Left lung (tissue), 10 donors: ENCODE results near the gene TOP1. TPM values are rescaled to one million over a fixed set of nuclear protein-coding genes. Genes with fewer than 3 reads are reported as not detected.
A peak's percentile ranks its signal among the peaks of the same experiment; 100 is the strongest.

Experiments used
- ATAC-seq: fragments of 200-7000 bp; cut with Tn5 transposase; one replicate; pipeline ENCODE4 v1.9.1; 2020; ENCODE audit warnings: moderate library complexity
- DNase-seq, 4 donors: peaks; one replicate each; pipeline ENCODE4 v3.0.0-alpha.2; 2013 to 2020
- H3K27ac ChIP-seq, 2 donors: fragments of 200-600 bp; sonication (generic) in 1 of 2; one replicate each; pipeline versions ENCODE4 v1.5.0 to v1.8.0; 2020 to 2021
- H3K27me3 ChIP-seq, 2 donors: fragments of 200-600 bp; sonication (generic) in 1 of 2; one replicate each; pipeline versions ENCODE4 v1.5.0 to v1.8.0; 2020 to 2021
- H3K36me3 ChIP-seq, 2 donors: fragments of 200-600 bp; sonication (generic) in 1 of 2; one replicate each; pipeline versions ENCODE4 v1.5.0 to v1.8.0; 2020 to 2021
- H3K4me1 ChIP-seq, 2 donors: fragments of 200-600 bp; one replicate each; pipeline ENCODE4 v1.8.0; 2021
- H3K4me3 ChIP-seq, 2 donors: fragments of 200-600 bp; sonication (generic) in 1 of 2; one replicate each; pipeline versions ENCODE4 v1.5.0 to v1.8.0; 2020 to 2021; ENCODE audit warnings: mild to moderate bottlenecking in 1 of 2
- H3K9me3 ChIP-seq, 2 donors: fragments of 200-600 bp; sonication (generic) in 1 of 2; one replicate each; pipeline versions ENCODE4 v1.5.0 to v1.8.0; 2020 to 2021
- intact Hi-C, 2 donors: fragments of 100-400 bp; cut with DNase I; formaldehyde crosslinking; loops; one replicate each; pipeline versions ENCODE4 v1.11.2 to v1.14.2; 2022
- polyA plus RNA-seq, 6 donors: library from polyadenylated mRNA; unstranded; fragments of 120-200 nt; gene quantifications; one replicate each; pipeline ENCODE4 v1.2.1, GENCODE V29; 2013; ENCODE audit not compliant: insufficient read length in 6 of 6
- total RNA-seq, 2 donors: library from RNA; stranded (reverse); fragmentation: NEBNext Ultra II Directional; extraction: Animal tissue kit (Norgen Biotek cat#: 25700); gene quantifications; one replicate each; pipeline ENCODE4 v1.2.1, GENCODE V29; 2021
- TF ChIP-seq, protein P1 (sequence below), 2 donors: fragments of 200-600 bp; sonication (generic) in 1 of 2; IDR thresholded peaks; one replicate each; pipeline versions ENCODE4 v1.5.0 to v1.8.0; 2021; ENCODE audit warnings: antibody characterized with exemption in 2 of 2
- donor health status: DM: no; HTN: yes; CAD: no.
- donor health status: DM: no; HTN: no; CAD: no.

Gene TOP1
- total and polyA plus RNA-seq, 8 donors, result 68.0 to 99.3 (median 95.5) TPM

DNA sequence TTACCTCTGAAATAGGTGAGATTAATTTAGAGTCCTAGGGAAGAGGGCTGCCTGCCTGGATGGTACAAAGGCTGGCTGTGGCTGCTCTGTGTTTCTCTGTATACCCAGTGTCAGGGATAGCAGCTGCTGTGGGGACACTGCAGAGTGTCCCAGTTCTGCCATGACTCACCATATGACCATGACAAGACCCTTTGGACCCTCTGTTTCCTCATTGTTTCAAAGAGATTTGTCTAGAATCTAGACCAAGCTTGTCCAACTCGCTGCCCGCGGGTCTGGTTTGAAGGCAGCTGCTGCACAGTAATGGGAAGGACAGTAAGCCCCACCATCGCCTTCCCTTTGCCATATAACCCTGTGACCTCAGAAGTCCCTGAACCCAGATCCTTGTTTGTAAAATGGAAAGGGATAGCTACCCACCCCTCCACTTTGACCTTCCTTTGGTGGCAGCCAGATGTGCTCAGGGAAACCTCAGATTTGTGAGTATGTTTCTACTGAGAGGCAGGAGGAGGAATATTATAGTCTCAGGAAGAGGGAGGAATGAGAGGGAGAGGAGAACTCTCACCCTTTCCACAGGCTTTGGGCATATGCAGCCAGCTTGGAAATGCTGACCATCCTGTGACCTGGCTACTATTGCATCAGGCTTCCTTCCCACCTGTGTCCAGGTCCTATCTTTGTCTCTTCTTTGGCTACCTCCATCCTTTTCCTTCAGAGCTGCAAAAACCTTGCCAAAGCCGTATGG is 122.7 kb downstream of the TOP1 start:
- Histone ChIP-seq H3K4me3 (no peak overlapping the region), H3K36me3 (no peaks in the 10 kb centered on the region), H3K9me3 (no peaks in the 10 kb centered on the region), H3K27me3 (no peaks in the 10 kb centered on the region), H3K27ac (peak overlapping the region in 1 of 2 donors; percentile 60), H3K4me1 (peaks cover 19 to 74% of the 10 kb centered on the region in 2 donors)
- intact Hi-C loops, result no loop called here
- TF ChIP-seq, protein P1, sequence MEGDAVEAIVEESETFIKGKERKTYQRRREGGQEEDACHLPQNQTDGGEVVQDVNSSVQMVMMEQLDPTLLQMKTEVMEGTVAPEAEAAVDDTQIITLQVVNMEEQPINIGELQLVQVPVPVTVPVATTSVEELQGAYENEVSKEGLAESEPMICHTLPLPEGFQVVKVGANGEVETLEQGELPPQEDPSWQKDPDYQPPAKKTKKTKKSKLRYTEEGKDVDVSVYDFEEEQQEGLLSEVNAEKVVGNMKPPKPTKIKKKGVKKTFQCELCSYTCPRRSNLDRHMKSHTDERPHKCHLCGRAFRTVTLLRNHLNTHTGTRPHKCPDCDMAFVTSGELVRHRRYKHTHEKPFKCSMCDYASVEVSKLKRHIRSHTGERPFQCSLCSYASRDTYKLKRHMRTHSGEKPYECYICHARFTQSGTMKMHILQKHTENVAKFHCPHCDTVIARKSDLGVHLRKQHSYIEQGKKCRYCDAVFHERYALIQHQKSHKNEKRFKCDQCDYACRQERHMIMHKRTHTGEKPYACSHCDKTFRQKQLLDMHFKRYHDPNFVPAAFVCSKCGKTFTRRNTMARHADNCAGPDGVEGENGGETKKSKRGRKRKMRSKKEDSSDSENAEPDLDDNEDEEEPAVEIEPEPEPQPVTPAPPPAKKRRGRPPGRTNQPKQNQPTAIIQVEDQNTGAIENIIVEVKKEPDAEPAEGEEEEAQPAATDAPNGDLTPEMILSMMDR (IDR thresholded peaks at IDR 0.05), result no peak
- ATAC-seq (no peak), DNase-seq (no peak)

DNA sequence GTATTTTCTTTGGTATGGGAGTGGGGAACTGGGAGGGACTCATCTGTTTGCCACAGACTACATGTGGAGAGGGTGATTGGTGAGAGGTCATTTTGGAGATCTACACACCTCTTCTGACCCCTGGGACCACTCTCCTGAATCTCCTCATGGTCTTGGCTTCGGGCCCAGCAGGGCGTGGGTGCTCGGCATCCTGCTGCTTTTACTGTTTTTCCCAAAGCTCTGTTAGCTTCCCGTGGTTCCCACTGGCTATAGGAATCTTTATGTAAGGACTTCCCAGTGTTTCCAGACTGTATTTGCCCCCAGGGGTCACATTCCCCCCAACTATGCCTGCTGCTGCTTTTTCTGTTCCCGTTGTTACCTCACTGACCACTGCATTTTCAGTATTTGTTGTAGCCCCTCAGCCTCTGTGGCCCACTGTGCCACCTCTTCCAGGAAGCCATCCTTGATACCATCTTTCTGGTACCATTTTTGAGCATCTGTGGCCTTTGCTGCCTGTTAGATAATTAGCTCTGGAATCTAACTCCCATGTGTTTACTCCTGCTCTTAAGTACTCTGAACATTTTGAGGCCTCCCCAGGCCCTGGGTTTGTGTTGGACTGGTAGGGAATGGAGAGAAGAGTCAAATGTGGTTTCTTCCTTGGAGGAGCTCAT is 123.6 kb downstream of the TOP1 start:
- TF ChIP-seq, protein P1 (IDR thresholded peaks at IDR 0.05), result no peak
- Histone ChIP-seq H3K9me3 (no peaks in the 10 kb centered on the region), H3K4me1 (peaks cover 18 to 73% of the 10 kb centered on the region in 2 donors), H3K27ac (peak overlapping the region; percentile 46 to 60), H3K36me3 (no peaks in the 10 kb centered on the region), H3K27me3 (no peaks in the 10 kb centered on the region), H3K4me3 (no peak overlapping the region)
- DNase-seq (no peak), ATAC-seq (no peak)
- intact Hi-C loops, result no loop called here

DNA sequence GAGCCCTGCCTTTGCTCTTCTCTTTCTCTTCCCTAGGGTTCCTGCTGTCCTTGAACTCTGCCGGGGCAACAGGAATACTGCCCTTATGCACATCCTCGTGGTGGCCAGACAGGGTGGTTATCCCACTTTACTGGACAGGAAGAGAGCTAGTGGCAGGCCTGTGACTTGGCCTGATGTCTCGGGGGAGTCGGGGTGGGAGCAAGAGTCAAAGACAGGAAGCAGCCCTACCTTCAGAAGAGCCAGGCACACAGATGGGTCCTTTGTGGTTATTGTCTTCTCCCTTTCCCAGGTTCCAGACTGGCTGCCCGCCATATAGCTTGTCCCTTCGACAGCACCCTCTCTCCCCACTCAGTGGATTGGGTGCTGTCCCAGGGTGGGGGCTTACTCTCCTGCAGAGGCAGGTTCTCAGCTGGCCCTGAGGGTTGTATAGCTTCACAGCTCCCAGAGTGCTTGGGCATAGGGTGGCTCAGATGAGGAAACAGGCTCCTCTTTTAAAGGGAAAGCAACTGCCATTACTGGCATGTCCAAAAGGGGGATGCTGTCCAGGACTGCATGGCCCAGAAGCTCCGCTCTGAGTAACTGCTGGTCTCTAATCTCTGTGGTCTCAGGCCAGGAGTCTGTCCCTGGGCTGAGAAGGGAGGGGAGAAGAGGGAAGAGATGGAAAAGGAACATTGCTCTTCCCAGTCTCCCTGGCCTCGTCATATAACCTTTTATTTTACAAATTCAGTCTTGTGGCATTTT is 126.0 kb downstream of the TOP1 start:
- Histone ChIP-seq H3K4me3 (no peak overlapping the region), H3K36me3 (peaks cover 0 to 1% of the 10 kb centered on the region in 2 donors), H3K4me1 (peaks cover 14 to 63% of the 10 kb centered on the region in 2 donors), H3K9me3 (no peaks in the 10 kb centered on the region), H3K27me3 (no peaks in the 10 kb centered on the region), H3K27ac (peak overlapping the region in 1 of 2 donors; percentile 60)
- intact Hi-C loops, result no loop called here
- DNase-seq (no peak), ATAC-seq (no peak)
- TF ChIP-seq, protein P1 (IDR thresholded peaks at IDR 0.05), result no peak

DNA sequence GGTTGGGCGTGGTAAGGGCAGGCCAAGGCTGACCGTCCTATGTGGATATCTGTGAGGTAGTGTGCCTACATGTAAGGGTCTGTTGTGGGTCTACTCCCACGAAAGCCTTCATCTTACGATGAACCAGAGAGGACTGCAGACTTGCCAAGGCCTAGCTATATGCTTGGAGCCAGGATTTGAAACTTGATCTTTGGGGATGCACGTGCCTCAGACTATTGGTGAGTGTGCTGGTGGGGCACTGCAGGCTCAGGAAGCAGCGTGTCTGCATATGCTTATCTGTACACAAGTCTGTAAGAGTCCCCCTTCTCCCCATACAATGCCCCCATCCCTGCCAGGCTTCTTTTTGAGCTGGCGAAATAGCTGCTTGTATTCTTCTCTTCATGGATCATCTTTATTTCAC is 126.6 kb downstream of the TOP1 start:
- TF ChIP-seq, protein P1 (IDR thresholded peaks at IDR 0.05), result no peak
- peaks cover 14 to 62% of the 10 kb centered on the region in 2 donors for H3K4me1 ChIP-seq

More for the DNA sequence above, 126.6 kb downstream of the TOP1 start:
- Histone ChIP-seq H3K36me3 (peaks cover 0 to 8% of the 10 kb centered on the region in 2 donors), H3K27ac (peak overlapping the region in 1 of 2 donors; percentile 60), H3K27me3 (no peaks in the 10 kb centered on the region), H3K9me3 (no peaks in the 10 kb centered on the region), H3K4me3 (no peak overlapping the region)
- no peak for DNase-seq
- no peak for ATAC-seq
- intact Hi-C loops, result no loop called here
